ENCODE data around the gene PSME3IP1. TPM values are rescaled to one million over a fixed set of nuclear protein-coding genes. Genes with fewer than 3 reads are reported as not detected.
"Not testable (repeated sequence)": the region's sequence is repeated elsewhere in the genome, so short reads cannot be mapped to it uniquely, and the experiment has no call there.

PSME3IP1 gene
- total RNA-seq, 1 donor from 2014 or later, result 94.4 TPM

DNA sequence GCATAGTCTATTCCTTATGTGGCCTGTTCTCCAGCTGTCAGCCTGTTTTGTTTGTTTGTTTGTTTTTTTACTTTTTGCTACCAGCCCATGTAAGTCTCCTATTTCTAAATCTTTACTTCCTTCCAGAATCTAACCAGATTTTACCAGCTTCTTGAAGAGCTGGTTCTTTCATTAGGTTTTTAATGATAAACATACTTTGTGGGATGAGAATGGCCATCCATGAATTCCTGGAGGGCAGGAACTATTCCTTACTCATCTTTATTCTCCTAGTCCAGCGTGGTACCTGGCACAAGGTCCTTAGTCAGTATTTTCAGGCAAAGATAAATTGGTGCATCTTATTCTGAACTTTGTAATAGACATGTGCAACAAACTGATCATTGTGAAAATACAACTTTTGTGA is 17.6 kb upstream of the PSME3IP1 start:
- H3K27ac Mint-ChIP-seq, result no peak overlapping the region
- peaks cover 4% of the 10 kb centered on the region for H3K4me1 Mint-ChIP-seq (ENCODE audit: unreplicated experiment)
- TF ChIP-seq, protein P1, sequence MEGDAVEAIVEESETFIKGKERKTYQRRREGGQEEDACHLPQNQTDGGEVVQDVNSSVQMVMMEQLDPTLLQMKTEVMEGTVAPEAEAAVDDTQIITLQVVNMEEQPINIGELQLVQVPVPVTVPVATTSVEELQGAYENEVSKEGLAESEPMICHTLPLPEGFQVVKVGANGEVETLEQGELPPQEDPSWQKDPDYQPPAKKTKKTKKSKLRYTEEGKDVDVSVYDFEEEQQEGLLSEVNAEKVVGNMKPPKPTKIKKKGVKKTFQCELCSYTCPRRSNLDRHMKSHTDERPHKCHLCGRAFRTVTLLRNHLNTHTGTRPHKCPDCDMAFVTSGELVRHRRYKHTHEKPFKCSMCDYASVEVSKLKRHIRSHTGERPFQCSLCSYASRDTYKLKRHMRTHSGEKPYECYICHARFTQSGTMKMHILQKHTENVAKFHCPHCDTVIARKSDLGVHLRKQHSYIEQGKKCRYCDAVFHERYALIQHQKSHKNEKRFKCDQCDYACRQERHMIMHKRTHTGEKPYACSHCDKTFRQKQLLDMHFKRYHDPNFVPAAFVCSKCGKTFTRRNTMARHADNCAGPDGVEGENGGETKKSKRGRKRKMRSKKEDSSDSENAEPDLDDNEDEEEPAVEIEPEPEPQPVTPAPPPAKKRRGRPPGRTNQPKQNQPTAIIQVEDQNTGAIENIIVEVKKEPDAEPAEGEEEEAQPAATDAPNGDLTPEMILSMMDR (conservative IDR thresholded peaks at IDR 0.05), result no peak
- H3K9me3 Mint-ChIP-seq, result peaks cover 5% of the 10 kb centered on the region
- H3K4me3 Mint-ChIP-seq, result no peak overlapping the region
- no peak for DNase-seq (ENCODE audit: extremely low spot score, unreplicated experiment)
- no peaks in the 10 kb centered on the region for H3K27me3 Mint-ChIP-seq
- peaks cover 32% of the 10 kb centered on the region for H3K36me3 Mint-ChIP-seq

DNA sequence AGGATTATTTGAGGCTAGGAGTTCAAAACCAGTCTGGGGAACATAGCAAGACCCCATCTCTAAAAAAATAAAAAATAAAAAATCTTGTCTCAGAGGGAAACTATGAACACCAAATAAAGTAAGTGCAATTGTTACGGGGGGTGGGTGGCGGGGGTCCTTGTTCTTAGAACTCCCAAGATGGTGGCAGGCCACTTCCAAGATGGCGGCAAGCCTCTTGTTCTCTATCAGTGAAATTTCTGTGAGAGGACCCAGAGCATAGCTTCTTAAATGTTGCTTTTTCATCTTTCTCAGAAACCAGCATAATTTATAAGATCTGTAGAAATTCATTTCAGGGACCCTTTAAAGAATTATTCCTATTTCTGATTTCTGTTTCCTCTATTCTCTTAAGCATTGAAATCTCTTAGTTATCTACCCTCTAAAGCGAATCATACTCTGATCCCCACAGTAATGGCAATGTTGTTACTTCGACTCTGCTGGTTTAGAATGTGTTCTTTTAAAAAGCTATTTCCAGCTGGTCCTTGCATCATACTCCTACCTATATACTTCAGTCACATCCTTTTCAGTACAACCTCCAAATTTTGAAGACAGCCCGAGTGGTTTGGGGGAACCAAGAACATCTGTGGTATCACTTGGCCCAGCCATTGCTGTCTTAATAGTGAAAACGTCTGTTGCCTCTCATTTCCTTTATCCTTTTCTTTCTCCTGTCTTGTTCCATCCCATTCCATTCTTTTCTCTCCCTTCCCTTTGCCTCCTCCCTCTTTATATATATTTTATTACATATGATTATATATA is 16.5 kb upstream of the PSME3IP1 start:
- Mint-ChIP-seq H3K9me3 (peaks cover 6% of the 10 kb centered on the region), H3K4me1 (ENCODE audit: unreplicated experiment) (peaks cover 5% of the 10 kb centered on the region), H3K27me3 (no peaks in the 10 kb centered on the region), H3K4me3 (no peak overlapping the region), H3K27ac (peak overlapping the region; percentile 59), H3K36me3 (peaks cover 28% of the 10 kb centered on the region)
- DNase-seq (ENCODE audit: extremely low spot score, unreplicated experiment), result no peak
- TF ChIP-seq, protein P1 (conservative IDR thresholded peaks at IDR 0.05), result no peak

DNA sequence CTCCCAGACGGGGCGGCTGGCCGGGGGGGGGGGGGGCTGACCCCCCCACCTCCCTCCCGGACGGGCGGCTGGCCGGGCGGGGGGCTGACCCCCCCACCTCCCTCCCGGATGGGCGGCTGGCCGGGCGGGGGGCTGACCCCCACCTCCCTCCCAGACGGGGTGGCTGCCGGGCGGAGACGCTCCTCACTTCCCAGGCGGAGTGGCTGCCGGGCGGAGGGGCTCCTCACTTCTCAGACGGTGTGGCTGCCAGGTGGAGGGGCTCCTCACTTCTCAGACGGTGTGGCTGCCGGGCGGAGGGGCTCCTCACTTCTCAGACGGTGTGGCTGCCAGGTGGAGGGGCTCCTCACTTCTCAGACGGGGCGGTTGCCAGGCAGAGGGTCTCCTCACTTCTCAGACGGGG is 15.1 kb upstream of the PSME3IP1 start:
- not testable (repeated sequence) for H3K4me1 Mint-ChIP-seq (ENCODE audit: unreplicated experiment); H3K27me3 Mint-ChIP-seq; H3K27ac Mint-ChIP-seq; H3K9me3 Mint-ChIP-seq; DNase-seq (ENCODE audit: extremely low spot score, unreplicated experiment); H3K4me3 Mint-ChIP-seq
- H3K36me3 Mint-ChIP-seq, result peaks cover 27% of the 10 kb centered on the region

DNA sequence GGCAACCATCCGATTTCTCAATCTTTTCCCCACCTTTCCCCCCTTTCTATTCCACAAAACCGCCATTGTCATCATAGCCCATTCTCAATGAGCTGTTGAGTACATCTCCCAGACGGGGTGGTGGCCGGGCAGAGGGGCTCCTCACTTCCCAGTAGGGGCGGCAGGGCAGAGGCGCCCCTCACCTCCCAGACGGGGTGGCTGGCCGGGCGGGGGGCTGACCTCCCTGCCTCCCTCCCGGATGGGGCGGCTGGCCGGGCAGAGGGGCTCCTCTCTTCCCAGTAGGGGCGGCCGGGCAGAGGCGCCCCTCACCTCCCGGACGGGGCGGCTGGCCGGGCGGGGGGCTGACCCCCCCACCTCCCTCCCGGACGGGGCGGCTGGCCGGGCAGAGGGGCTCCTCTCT is 14.5 kb upstream of the PSME3IP1 start:
- H3K27ac Mint-ChIP-seq; H3K4me1 Mint-ChIP-seq (ENCODE audit: unreplicated experiment); DNase-seq (ENCODE audit: extremely low spot score, unreplicated experiment); H3K9me3 Mint-ChIP-seq; H3K4me3 Mint-ChIP-seq; H3K27me3 Mint-ChIP-seq: not testable (repeated sequence)
- peaks cover 21% of the 10 kb centered on the region for H3K36me3 Mint-ChIP-seq

DNA sequence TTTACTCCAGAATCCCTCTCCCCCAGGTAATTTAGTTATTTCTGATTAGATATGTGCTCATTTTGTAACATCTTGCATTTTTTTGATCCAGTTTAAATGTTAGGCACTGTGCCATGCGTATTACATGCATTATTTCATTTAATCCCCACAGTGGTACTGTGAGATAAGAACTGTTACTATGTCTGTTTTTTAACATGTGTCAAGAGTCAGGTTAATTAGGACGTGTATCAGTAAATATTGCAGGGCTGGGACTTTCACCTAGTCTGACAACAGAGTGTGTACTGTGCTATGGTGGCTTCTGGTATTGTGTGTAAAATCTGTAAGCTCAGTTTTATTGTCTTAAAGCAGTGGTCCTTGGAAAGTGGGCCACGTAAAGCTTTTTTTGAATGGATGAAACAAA is 10.9 kb upstream of the PSME3IP1 start:
- H3K36me3 Mint-ChIP-seq, result peaks cover 9% of the 10 kb centered on the region
- H3K27me3 Mint-ChIP-seq, result no peaks in the 10 kb centered on the region
- peaks cover 29% of the 10 kb centered on the region for H3K4me1 Mint-ChIP-seq (ENCODE audit: unreplicated experiment)
- H3K9me3 Mint-ChIP-seq, result peaks cover 6% of the 10 kb centered on the region
- TF ChIP-seq, protein P1 (conservative IDR thresholded peaks at IDR 0.05), result no peak
- no peak overlapping the region for H3K4me3 Mint-ChIP-seq
- DNase-seq (ENCODE audit: extremely low spot score, unreplicated experiment), result no peak
- no peak overlapping the region for H3K27ac Mint-ChIP-seq

DNA sequence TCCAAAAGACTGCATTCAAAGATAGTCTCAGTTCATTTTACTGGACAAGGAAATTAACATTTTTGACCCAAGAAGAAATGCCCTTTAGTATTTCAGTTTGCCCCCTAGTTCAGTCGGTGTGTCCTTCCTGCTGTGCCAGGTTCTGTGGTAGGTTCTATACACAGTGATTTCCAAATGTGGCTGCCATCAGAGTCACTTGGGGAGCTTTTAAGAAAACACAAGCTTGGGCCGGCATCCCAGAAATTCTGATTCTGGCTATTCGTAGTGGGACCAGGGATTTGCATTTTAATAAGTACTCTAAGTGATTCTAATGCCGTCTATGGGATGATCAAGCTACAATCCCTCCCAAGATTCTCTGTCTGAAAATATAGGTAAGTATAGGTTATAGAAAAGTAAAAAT is 10.4 kb upstream of the PSME3IP1 start:
- Mint-ChIP-seq H3K27ac (no peak overlapping the region), H3K9me3 (peaks cover 6% of the 10 kb centered on the region), H3K27me3 (no peaks in the 10 kb centered on the region), H3K4me3 (no peak overlapping the region), H3K36me3 (peaks cover 9% of the 10 kb centered on the region), H3K4me1 (ENCODE audit: unreplicated experiment) (peaks cover 31% of the 10 kb centered on the region)
- DNase-seq (ENCODE audit: extremely low spot score, unreplicated experiment), result no peak
- TF ChIP-seq, protein P1 (conservative IDR thresholded peaks at IDR 0.05), result no peak

Measured in type B pancreatic cell (in vitro differentiated cells).